IPS-20b (cell line): ENCODE data around the gene HGF.
"Not testable (repeated sequence)": the region's sequence is repeated elsewhere in the genome, so short reads cannot be mapped to it uniquely, and the experiment has no call there.

Experiments
- H3K27ac ChIP-seq: one replicate; pipeline ENCODE4 v1.5.1; 2013; ENCODE audit warnings: low read length
- H3K27me3 ChIP-seq: 2 replicates; pipeline ENCODE4 v1.6.1; 2013; ENCODE audit warnings: mild to moderate bottlenecking, low read length, inconsistent platforms; ENCODE audit not compliant: insufficient read depth
- H3K36me3 ChIP-seq: 2 replicates; pipeline ENCODE4 v1.6.1; 2013; ENCODE audit warnings: low read depth, mild to moderate bottlenecking, inconsistent platforms, low read length, moderate library complexity; ENCODE audit not compliant: insufficient read depth
- H3K4me1 ChIP-seq: 2 replicates; pipeline ENCODE4 v1.6.1; 2013; ENCODE audit warnings: mild to moderate bottlenecking, control low read depth, inconsistent platforms, low read length, moderate library complexity; ENCODE audit not compliant: insufficient read depth
- H3K4me3 ChIP-seq: 2 replicates; pipeline ENCODE4 v1.5.1; 2013; ENCODE audit warnings: mild to moderate bottlenecking, low read length, inconsistent platforms
- H3K9ac ChIP-seq: 2 replicates; pipeline ENCODE4 v1.6.1; 2013; ENCODE audit warnings: low read depth, mild to moderate bottlenecking, inconsistent platforms, low read length, moderate library complexity
- H3K9me3 ChIP-seq: 2 replicates; pipeline ENCODE4 v1.6.1; 2013; ENCODE audit warnings: mild to moderate bottlenecking, low read depth, low read length, inconsistent platforms; ENCODE audit not compliant: insufficient read depth

The HGF gene

GRCh38 chr7:81769891-81770727 is at the start of gene HGF:
Gene HGF (minus strand): TSS chr7:81770047. CDS start chr7:81769971, 76 bp downstream.
- H3K9me3 ChIP-seq, result no peaks in the 10 kb centered on the region
- no peaks in the 10 kb centered on the region for H3K36me3 ChIP-seq
- peaks cover 10% of the 10 kb centered on the region; the same call in 1 of the 2 replicates for H3K27me3 ChIP-seq
- 0 out of 2 replicates have a peak within 1 kb of the TSS, but pooled peaks have one; percentile 29 for H3K4me3 ChIP-seq
- H3K27ac ChIP-seq, result no peak within 1 kb of the TSS
- no peak within 1 kb of the TSS for H3K9ac ChIP-seq
- H3K4me1 ChIP-seq, result peaks cover 10% of the 10 kb centered on the region; the same call in 1 of the 2 replicates

DNA sequence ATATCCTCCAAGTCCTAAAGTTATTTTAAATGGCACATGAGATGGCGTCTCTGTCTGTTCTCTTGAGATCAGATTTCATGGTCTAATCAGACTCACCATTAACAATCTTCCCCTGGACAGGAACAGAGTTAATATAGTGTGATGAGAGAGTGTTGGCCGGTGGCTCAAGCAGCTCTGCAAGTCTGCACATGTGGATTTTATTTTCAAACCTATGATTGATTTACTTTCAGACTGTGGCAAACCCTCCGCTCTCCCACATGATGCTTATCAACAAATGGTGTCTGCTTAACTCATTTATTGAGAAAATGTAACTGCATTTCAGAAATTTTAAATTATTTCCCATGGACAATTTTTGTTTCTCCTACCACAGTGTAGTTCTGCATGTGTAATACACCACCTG is 46.5 kb upstream of the HGF start:
- no peaks in the 10 kb centered on the region for H3K4me1 ChIP-seq
- H3K9me3 ChIP-seq, result no peaks in the 10 kb centered on the region
- no peaks in the 10 kb centered on the region for H3K36me3 ChIP-seq
- no peak overlapping the region for H3K4me3 ChIP-seq
- no peaks in the 10 kb centered on the region for H3K27me3 ChIP-seq
- no peak overlapping the region for H3K9ac ChIP-seq
- H3K27ac ChIP-seq, result no peak overlapping the region

DNA sequence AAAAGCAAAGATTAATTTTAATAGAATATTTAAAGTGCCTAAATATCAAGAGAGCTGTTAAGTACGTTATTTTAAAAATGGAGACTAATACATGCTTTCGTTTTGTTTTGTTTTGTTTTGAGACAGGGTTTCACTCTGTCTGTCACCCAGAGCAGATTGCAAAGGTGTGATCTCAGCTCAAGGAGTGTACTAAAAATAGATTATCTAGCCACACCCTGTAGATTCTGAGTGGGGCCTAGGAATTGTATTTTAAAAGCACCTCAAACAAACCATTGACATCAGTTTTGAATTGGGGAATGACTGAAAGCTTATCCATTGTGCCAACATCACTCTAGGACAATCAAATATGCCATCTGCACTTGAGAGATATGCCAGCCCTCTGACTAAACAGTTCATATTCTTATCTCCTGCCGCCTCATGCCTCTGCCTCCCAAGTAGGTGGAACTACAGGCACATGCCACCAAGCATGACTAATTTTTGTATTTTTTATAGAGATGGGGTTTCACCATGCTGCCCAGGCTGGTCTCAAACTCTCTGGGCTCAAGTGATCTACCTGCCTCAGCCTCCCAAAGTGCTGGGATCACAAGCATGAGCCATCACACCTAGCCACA is 43.1 kb upstream of the HGF start:
- not testable (repeated sequence) for H3K9ac ChIP-seq, H3K4me3 ChIP-seq, H3K36me3 ChIP-seq, H3K4me1 ChIP-seq, H3K27me3 ChIP-seq, H3K27ac ChIP-seq, H3K9me3 ChIP-seq

DNA sequence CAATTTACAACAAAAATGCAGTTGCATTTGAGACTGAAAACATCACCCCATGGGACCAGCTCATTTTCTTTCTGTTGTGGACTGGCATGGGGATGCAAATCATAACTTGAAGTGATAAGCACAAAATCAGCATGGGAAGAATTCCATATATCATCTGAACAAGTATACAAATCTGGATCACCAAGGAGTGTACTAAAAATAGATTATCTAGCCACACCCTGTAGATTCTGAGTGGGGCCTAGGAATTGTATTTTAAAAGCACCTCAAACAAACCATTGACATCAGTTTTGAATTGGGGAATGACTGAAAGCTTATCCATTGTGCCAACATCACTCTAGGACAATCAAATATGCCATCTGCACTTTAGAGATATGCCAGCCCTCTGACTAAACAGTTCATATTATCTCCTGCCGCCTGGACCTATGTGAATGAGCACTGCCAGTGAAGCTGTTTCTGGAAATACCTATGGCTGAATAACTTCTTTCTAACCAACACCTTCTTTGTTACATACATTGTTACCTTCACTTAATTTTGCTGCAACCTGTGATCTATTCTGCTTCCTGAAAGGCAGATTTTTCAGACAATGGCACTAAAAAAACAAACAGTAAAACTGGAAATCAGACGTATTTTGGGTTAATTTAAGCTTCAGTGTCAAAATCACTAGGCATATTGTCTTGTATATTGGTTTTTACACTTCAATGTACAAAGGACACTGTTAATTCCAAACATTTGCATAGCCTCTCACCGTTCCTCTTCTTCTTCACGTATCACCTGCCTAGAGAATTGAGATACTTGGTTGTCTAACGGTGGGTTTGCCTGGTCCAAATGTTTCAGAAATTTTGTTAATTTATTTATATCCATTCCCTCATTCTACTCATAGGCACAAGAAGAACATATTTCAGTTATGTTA is 42.4 kb upstream of the HGF start:
- Histone ChIP-seq H3K9me3 (no peaks in the 10 kb centered on the region), H3K4me3 (no peak overlapping the region), H3K36me3 (no peaks in the 10 kb centered on the region), H3K27ac (no peak overlapping the region), H3K27me3 (no peaks in the 10 kb centered on the region), H3K9ac (no peak overlapping the region), H3K4me1 (no peaks in the 10 kb centered on the region)

GRCh38 chr7:81810476-81811155 is 40.8 kb upstream of the HGF start:
- Histone ChIP-seq H3K27ac (no peak overlapping the region), H3K9ac (no peak overlapping the region), H3K4me3 (no peak overlapping the region), H3K4me1 (no peaks in the 10 kb centered on the region), H3K27me3 (no peaks in the 10 kb centered on the region), H3K9me3 (no peaks in the 10 kb centered on the region), H3K36me3 (no peaks in the 10 kb centered on the region)

- not testable (repeated sequence) for H3K9me3 ChIP-seq, H3K27me3 ChIP-seq, H3K36me3 ChIP-seq, H3K27ac ChIP-seq, H3K4me1 ChIP-seq, H3K9ac ChIP-seq, H3K4me3 ChIP-seq
Observed at GRCh38 chr7:81808310-81808709, 38.5 kb upstream of the HGF start.

DNA sequence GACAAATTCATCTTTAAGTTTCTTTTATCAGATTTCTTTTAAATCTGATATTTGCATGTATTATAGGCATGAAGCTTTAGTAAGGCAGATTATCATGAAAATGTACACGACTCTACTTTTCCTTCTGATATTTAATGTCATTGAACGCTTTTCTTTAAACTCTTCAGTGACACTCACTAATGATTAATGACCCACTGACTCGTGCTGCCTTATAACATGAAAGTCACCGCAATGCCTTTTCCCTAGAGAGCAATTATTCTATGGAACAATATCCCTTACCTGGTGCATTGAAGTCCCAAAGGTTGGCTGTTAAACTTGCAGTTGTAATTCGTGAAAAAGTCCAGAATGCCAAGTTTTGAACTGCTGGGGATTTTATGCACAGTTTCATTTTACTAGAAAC is 33.4 kb upstream of the HGF start:
- Histone ChIP-seq H3K9ac (no peak overlapping the region), H3K4me3 (no peak overlapping the region), H3K36me3 (no peaks in the 10 kb centered on the region), H3K27ac (no peak overlapping the region), H3K27me3 (no peaks in the 10 kb centered on the region), H3K9me3 (no peaks in the 10 kb centered on the region), H3K4me1 (no peaks in the 10 kb centered on the region)

DNA sequence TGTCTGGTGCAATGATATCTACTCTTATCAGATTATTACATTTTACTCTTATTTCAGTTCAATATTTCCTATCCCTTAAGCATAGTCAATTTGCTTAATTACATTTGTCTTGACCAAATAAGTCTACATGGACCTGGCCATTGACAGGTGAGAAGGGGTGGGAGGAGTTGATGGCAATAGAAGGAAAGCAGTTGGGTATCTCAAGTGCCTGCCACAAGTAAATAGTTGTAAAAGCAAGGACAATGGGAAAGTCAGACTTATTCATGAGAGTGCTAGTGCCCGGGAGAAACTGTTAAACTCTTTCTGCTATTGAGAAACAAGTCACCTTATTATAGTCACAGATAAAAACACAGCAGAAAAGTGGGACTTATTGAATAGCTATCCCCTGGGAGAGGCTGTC is 32.4 kb upstream of the HGF start:
- H3K4me1 ChIP-seq, result no peaks in the 10 kb centered on the region
- H3K27ac ChIP-seq, result no peak overlapping the region
- H3K9me3 ChIP-seq, result no peaks in the 10 kb centered on the region
- no peak overlapping the region for H3K4me3 ChIP-seq
- H3K36me3 ChIP-seq, result no peaks in the 10 kb centered on the region
- no peak overlapping the region for H3K9ac ChIP-seq
- no peaks in the 10 kb centered on the region for H3K27me3 ChIP-seq

GRCh38 chr7:81801532-81801931 is 31.7 kb upstream of the HGF start:
- Histone ChIP-seq H3K4me1 (no peaks in the 10 kb centered on the region), H3K9me3 (no peaks in the 10 kb centered on the region), H3K4me3 (no peak overlapping the region), H3K27ac (no peak overlapping the region), H3K9ac (no peak overlapping the region), H3K27me3 (no peaks in the 10 kb centered on the region), H3K36me3 (no peaks in the 10 kb centered on the region)

- Histone ChIP-seq H3K4me3 (no peak overlapping the region), H3K27me3 (no peaks in the 10 kb centered on the region), H3K36me3 (no peaks in the 10 kb centered on the region), H3K27ac (no peak overlapping the region), H3K4me1 (peaks cover 7% of the 10 kb centered on the region; the same call in 1 of the 2 replicates), H3K9ac (no peak overlapping the region), H3K9me3 (no peaks in the 10 kb centered on the region)
Observed at GRCh38 chr7:81791568-81792518, 22.0 kb upstream of the HGF start.
